ENCODE data around the gene NDOR1.

The NDOR1 gene

DNA sequence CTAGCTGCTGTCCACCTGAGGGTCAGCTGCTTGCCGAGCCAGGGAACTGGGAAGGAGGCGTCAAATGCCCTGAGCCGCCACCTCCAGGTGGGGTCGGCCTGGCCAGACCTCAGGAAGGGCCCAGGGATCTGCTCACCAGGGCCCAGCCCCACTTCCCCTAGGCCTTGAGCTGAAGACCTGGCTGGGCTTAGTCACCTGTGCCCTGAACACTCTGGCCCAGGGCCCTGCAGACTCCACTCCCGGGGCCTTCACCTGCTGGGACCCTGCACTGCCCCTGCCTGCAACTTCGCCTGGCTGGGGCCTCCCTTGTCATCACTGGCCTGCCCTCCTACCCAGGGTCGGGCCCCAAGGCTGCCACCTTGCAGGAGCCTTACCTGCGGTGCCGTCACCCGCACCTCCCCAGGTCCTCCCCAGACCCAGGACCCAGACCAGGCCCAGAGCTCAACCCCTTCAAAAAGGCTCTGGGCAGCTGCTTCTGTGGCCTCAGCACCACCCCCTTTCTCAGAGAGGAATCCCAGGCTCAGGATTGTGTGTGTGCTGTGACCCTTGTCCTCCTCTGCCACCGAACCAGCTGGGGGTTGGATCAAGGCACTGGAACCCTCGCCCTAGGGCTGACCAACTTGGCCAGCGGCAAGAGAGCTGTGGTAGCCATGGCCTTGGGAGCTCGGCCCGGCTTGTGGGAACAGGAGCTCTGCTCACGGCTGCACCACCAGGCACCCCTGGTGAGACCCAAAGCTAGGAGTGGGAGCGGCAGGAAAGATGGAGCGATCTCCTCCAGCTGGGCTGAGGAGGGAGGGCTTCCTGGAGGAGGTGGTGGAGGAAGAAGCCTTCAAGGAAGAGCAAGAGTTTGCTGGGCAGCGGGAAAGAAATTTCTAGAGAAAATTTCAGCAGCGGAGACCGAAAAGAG, 48.5 kb downstream of the NDOR1 start:
- peaks cover 12% of the 10 kb centered on the region for H3K79me1 ChIP-seq (ENCODE audit: low read length)
- no CpG with 5 or more reads among the region's 21 CpGs for WGBS (ENCODE audit: extremely low coverage, insufficient coverage, insufficient read length)
- H3K4me3 ChIP-seq (ENCODE audit: low read depth, low read length): peak overlapping the region; percentile 79
- H3K4me1 ChIP-seq (ENCODE audit: control insufficient read depth in 1 of 2, insufficient read depth in 2 of 2, low read length in 2 of 2): peaks cover 14 to 16% of the 10 kb centered on the region in 2 experiments
- peaks cover 12% of the 10 kb centered on the region for H3K79me2 ChIP-seq (ENCODE audit: control insufficient read depth, insufficient read depth, low read length, poor library complexity)
- no peak overlapping the region for H2BK120ac ChIP-seq (ENCODE audit: insufficient read depth, low read length, poor library complexity)
- H3K4me2 ChIP-seq (ENCODE audit: low read length): peak overlapping the region; percentile 99
- H3K23ac ChIP-seq (ENCODE audit: low read length): no peak overlapping the region
- peak overlapping the region; percentile 22 for H3K18ac ChIP-seq (ENCODE audit: low read length)
- peak overlapping the region; percentile 74 for H4K91ac ChIP-seq (ENCODE audit: low read depth, low read length)
- H3K4ac ChIP-seq (ENCODE audit: low read depth, low read length): no peak overlapping the region
- no peak overlapping the region for H2BK5ac ChIP-seq (ENCODE audit: low read depth, low read length, poor library complexity)
- peak overlapping the region; percentile 89 for H2AFZ ChIP-seq (ENCODE audit: insufficient read depth, low read length, poor library complexity)
- H3K14ac ChIP-seq (ENCODE audit: low read length): peak overlapping the region; percentile 75
- DNase-seq: peak in 1 of 2 donors; percentile 37
- peak overlapping the region; percentile 23 for H2AK5ac ChIP-seq (ENCODE audit: low read length)
- peaks cover 2% of the 10 kb centered on the region for H3K9me3 ChIP-seq (ENCODE audit: insufficient read depth, low read depth, low read length)
- H4K12ac ChIP-seq (ENCODE audit: low read depth, low read length): no peak overlapping the region
- H3K27me3 ChIP-seq (ENCODE audit: insufficient read depth, low read length): no peaks in the 10 kb centered on the region
- H3K27ac ChIP-seq (ENCODE audit: low read depth, low read length): no peak overlapping the region
- peaks cover 18 to 19% of the 10 kb centered on the region in 2 experiments for H3K36me3 ChIP-seq (ENCODE audit: control insufficient read depth in 1 of 2, insufficient read depth in 2 of 2, low read length in 2 of 2)
- peak overlapping the region; percentile 98 for H4K8ac ChIP-seq (ENCODE audit: low read depth, low read length)
- no peak overlapping the region for H2BK12ac ChIP-seq (ENCODE audit: low read length)
- no peak overlapping the region for H3K9ac ChIP-seq (ENCODE audit: low read length)

DNA sequence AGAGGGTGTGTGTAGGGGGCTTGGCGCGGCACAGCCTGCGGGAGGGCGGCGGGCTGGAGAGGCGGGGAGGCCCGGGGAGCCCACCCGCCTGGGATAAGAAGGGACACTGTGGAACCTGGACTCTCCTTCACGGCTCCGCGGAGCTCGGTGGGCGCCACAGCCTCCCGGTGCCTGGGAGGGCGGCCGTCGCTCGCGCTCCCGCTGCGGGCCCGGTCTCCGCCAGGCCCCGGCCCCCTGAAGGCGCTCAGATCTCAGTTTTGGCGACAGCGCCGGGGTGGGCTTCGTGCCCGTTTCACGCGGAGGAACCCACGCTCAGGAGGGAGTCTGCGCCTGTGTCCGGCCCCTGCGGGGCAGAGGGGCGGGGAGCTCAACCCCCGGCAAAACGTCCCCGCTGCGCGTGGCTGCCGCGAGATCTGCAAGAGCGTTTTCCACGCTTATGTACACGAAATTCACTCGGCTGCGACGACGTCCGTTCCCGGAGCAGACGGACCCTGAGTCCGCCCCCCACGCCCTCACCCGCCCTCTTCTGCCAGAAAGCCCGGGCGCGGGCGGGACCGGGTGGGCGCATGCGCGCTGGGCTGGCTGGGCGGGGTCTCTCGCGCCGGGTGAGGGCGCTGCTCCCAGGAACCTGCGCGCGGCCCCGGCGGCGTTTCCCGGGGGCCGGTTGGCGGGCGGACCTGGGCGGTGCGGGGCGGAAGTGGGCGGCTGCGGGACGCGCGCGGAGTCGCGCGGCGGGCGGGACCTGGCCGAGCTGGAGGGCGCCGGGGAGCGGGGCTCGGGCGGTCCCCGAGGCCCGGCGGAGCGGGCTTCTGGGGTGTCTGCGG, 49.3 kb downstream of the NDOR1 start, which contains the start of gene NELFB:
Gene NELFB, plus strand, starts transcription at position 704 of the 824 bp plus-strand sequence.
- H3K79me2 ChIP-seq (ENCODE audit: control insufficient read depth, insufficient read depth, low read length, poor library complexity): peaks cover 12% of the 10 kb centered on the region

DNA sequence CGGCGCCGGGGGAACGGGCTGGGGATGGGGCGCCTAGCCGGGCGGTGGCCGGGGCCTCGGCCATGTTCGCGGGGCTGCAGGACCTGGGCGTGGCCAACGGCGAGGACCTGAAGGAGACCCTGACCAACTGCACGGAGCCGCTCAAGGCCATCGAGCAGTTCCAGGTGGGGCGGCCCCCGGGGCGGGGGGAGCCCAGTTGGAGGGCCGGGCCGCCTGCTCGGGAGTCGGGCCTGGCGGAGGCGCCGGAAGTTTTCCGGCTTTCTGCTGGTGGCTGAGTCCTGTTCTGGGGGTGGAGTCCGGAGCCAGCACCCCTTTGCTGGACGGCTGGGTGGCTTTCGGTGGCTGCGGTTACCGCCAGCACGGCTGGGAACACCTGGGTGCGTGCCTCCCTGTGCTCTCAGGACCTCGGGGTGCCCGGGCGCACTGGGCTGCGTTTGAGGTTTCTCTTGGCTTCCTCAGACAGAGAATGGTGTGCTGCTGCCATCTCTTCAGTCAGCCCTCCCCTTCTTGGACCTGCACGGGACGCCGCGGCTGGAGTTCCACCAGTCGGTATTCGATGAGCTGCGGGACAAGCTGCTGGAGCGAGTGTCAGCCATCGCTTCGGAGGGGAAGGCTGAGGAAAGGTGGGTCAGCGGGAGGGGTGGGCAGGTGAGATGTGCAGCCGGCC, 50.1 kb downstream of the NDOR1 start:
- H3K4me3 ChIP-seq (ENCODE audit: low read depth, low read length): peak overlapping the region; percentile 96
- H3K9me3 ChIP-seq (ENCODE audit: insufficient read depth, low read depth, low read length): no peaks in the 10 kb centered on the region
- peak overlapping the region; percentile 58 for H3K18ac ChIP-seq (ENCODE audit: low read length)
- H3K14ac ChIP-seq (ENCODE audit: low read length): peak overlapping the region; percentile 90
- H3K79me2 ChIP-seq (ENCODE audit: control insufficient read depth, insufficient read depth, low read length, poor library complexity): peaks cover 12% of the 10 kb centered on the region
- peaks cover 12% of the 10 kb centered on the region for H3K79me1 ChIP-seq (ENCODE audit: low read length)
- H3K4me1 ChIP-seq (ENCODE audit: control insufficient read depth in 1 of 2, insufficient read depth in 2 of 2, low read length in 2 of 2): peaks cover 14 to 16% of the 10 kb centered on the region in 2 experiments
- H2BK12ac ChIP-seq (ENCODE audit: low read length): no peak overlapping the region
- peak overlapping the region; percentile 64 for H2BK5ac ChIP-seq (ENCODE audit: low read depth, low read length, poor library complexity)
- H2BK120ac ChIP-seq (ENCODE audit: insufficient read depth, low read length, poor library complexity): peak overlapping the region; percentile 67
- peak overlapping the region; percentile 70 for H4K12ac ChIP-seq (ENCODE audit: low read depth, low read length)
- H4K8ac ChIP-seq (ENCODE audit: low read depth, low read length): peak overlapping the region; percentile 86
- peak overlapping the region; percentile 75 for H3K9ac ChIP-seq (ENCODE audit: low read length)
- H2AK5ac ChIP-seq (ENCODE audit: low read length): peak overlapping the region; percentile 62
- no CpG with 5 or more reads among the region's 51 CpGs for WGBS (ENCODE audit: extremely low coverage, insufficient coverage, insufficient read length)
- peak overlapping the region; percentile 55 for H3K27ac ChIP-seq (ENCODE audit: low read depth, low read length)
- H4K91ac ChIP-seq (ENCODE audit: low read depth, low read length): peak overlapping the region; percentile 74
- no peaks in the 10 kb centered on the region for H3K27me3 ChIP-seq (ENCODE audit: insufficient read depth, low read length)
- peak overlapping the region; percentile 77 for H2AFZ ChIP-seq (ENCODE audit: insufficient read depth, low read length, poor library complexity)
- H3K23ac ChIP-seq (ENCODE audit: low read length): no peak overlapping the region
- peak overlapping the region; percentile 49 for H3K4ac ChIP-seq (ENCODE audit: low read depth, low read length)
- H3K4me2 ChIP-seq (ENCODE audit: low read length): peak overlapping the region; percentile 69
- H3K36me3 ChIP-seq (ENCODE audit: control insufficient read depth in 1 of 2, insufficient read depth in 2 of 2, low read length in 2 of 2): peaks cover 22 to 23% of the 10 kb centered on the region in 2 experiments
- DNase-seq: no peak

More for the DNA sequence above, 49.3 kb downstream of the NDOR1 start, which contains the start of gene NELFB:
- Histone ChIP-seq H2BK12ac (ENCODE audit: low read length) (no peak within 1 kb of the TSS), H3K36me3 (ENCODE audit: control insufficient read depth in 1 of 2, insufficient read depth in 2 of 2, low read length in 2 of 2) (peaks cover 22 to 23% of the 10 kb centered on the region in 2 experiments), H3K9ac (ENCODE audit: low read length) (peak within 1 kb of the TSS; percentile 92), H3K14ac (ENCODE audit: low read length) (peak within 1 kb of the TSS; percentile 90), H3K4me1 (ENCODE audit: control insufficient read depth in 1 of 2, insufficient read depth in 2 of 2, low read length in 2 of 2) (peaks cover 14 to 16% of the 10 kb centered on the region in 2 experiments), H4K12ac (ENCODE audit: low read depth, low read length) (peak within 1 kb of the TSS; percentile 89), H3K4me3 (ENCODE audit: low read depth, low read length) (peak within 1 kb of the TSS; percentile 96), H4K8ac (ENCODE audit: low read depth, low read length) (peak within 1 kb of the TSS; percentile 98), H3K27me3 (ENCODE audit: insufficient read depth, low read length) (no peaks in the 10 kb centered on the region), H2AFZ (ENCODE audit: insufficient read depth, low read length, poor library complexity) (peak within 1 kb of the TSS; percentile 89), H2AK5ac (ENCODE audit: low read length) (peak within 1 kb of the TSS; percentile 62), H3K27ac (ENCODE audit: low read depth, low read length) (peak within 1 kb of the TSS; percentile 55), H3K23ac (ENCODE audit: low read length) (no peak within 1 kb of the TSS), H3K4me2 (ENCODE audit: low read length) (peak within 1 kb of the TSS; percentile 99), H3K18ac (ENCODE audit: low read length) (peak within 1 kb of the TSS; percentile 86), H3K79me1 (ENCODE audit: low read length) (peaks cover 12% of the 10 kb centered on the region), H3K4ac (ENCODE audit: low read depth, low read length) (peak within 1 kb of the TSS; percentile 77), H2BK5ac (ENCODE audit: low read depth, low read length, poor library complexity) (peak within 1 kb of the TSS; percentile 71), H3K9me3 (ENCODE audit: insufficient read depth, low read depth, low read length) (peaks cover 2% of the 10 kb centered on the region), H2BK120ac (ENCODE audit: insufficient read depth, low read length, poor library complexity) (peak within 1 kb of the TSS; percentile 70), H4K91ac (ENCODE audit: low read depth, low read length) (peak within 1 kb of the TSS; percentile 74)
- WGBS (ENCODE audit: extremely low coverage, insufficient coverage, insufficient read length): no CpG with 5 or more reads among the region's 105 CpGs
- DNase-seq: peak; percentile 80 to 94

DNA sequence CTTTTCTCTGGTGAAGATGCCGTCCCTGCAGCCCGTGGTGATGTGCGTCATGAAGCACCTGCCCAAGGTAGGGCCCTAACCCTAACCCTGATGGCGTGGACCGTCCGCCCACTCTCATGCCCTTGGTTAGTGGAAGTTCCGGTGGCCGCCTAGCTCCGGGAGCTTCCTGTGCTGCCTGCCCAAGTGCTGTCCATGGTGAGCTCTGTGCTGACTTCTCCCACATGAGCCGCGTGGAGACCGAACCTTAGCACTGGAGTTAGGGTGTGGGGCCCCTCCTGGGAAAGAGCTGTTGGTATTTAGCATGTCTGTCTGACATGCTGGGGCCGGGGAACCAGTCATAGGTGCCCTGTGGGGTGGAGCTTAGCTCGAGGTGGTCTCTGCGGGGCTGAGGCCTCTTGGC, 50.9 kb downstream of the NDOR1 start:
- Histone ChIP-seq H3K4me2 (ENCODE audit: low read length) (peak overlapping the region; percentile 69), H3K4me1 (ENCODE audit: control insufficient read depth in 1 of 2, insufficient read depth in 2 of 2, low read length in 2 of 2) (peaks cover 14 to 16% of the 10 kb centered on the region in 2 experiments), H3K4me3 (ENCODE audit: low read depth, low read length) (peak overlapping the region; percentile 96), H3K14ac (ENCODE audit: low read length) (no peak overlapping the region), H2BK5ac (ENCODE audit: low read depth, low read length, poor library complexity) (no peak overlapping the region), H2AFZ (ENCODE audit: insufficient read depth, low read length, poor library complexity) (no peak overlapping the region), H3K27me3 (ENCODE audit: insufficient read depth, low read length) (no peaks in the 10 kb centered on the region), H2BK120ac (ENCODE audit: insufficient read depth, low read length, poor library complexity) (no peak overlapping the region), H3K27ac (ENCODE audit: low read depth, low read length) (no peak overlapping the region), H3K18ac (ENCODE audit: low read length) (no peak overlapping the region), H4K12ac (ENCODE audit: low read depth, low read length) (no peak overlapping the region), H3K23ac (ENCODE audit: low read length) (no peak overlapping the region), H4K91ac (ENCODE audit: low read depth, low read length) (no peak overlapping the region), H2AK5ac (ENCODE audit: low read length) (no peak overlapping the region), H3K4ac (ENCODE audit: low read depth, low read length) (peak overlapping the region; percentile 1), H3K79me1 (ENCODE audit: low read length) (peaks cover 12% of the 10 kb centered on the region), H3K9me3 (ENCODE audit: insufficient read depth, low read depth, low read length) (no peaks in the 10 kb centered on the region), H3K79me2 (ENCODE audit: control insufficient read depth, insufficient read depth, low read length, poor library complexity) (peaks cover 12% of the 10 kb centered on the region), H2BK12ac (ENCODE audit: low read length) (no peak overlapping the region), H3K9ac (ENCODE audit: low read length) (no peak overlapping the region), H3K36me3 (ENCODE audit: control insufficient read depth in 1 of 2, insufficient read depth in 2 of 2, low read length in 2 of 2) (peaks cover 22 to 23% of the 10 kb centered on the region in 2 experiments), H4K8ac (ENCODE audit: low read depth, low read length) (no peak overlapping the region)
- WGBS (ENCODE audit: extremely low coverage, insufficient coverage, insufficient read length): no CpG with 5 or more reads among the region's 15 CpGs
- DNase-seq: no peak

All from trophoblast cell (in vitro differentiated cells and primary cell).